ENCODE measurements around the gene LBR.

LBR gene

GRCh38 chr1:225462714-225463574 lies 35.1 kb upstream of the LBR start:
- DNase-seq, result no peak

GRCh38 chr1:225462429-225462713 lies 34.5 kb upstream of the LBR start:
- DNase-seq, result no peak

GRCh38 chr1:225461533-225462428 lies 33.9 kb upstream of the LBR start:
- no peak for DNase-seq

GRCh38 chr1:225460737-225461532 lies 33.1 kb upstream of the LBR start:
- DNase-seq, result peak; percentile 72

GRCh38 chr1:225460021-225460736 lies 32.3 kb upstream of the LBR start:
- no peak for DNase-seq

GRCh38 chr1:225458222-225458631 lies 30.4 kb upstream of the LBR start:
- no peak for DNase-seq

DNA sequence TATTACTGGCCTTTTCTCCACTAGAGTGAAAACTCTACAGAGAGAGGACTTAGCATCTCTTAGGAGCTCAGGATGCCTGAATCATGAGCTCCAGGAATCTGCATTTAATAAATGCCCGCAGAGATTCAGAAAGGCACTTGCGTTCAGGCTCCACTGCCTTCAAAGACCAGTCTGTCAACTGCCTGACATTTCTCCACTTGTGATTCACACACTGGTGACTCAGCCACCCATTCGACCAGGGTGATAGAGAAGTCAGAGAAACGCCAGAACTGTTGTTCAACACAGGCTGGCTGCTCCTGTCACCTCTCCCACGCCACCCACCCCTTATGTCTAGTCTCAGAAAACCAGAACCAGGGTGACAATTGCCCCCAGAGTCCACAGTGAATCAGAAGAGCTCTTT lies 26.9 kb upstream of the LBR start:
- DNase-seq, result peak; percentile 61

DNA sequence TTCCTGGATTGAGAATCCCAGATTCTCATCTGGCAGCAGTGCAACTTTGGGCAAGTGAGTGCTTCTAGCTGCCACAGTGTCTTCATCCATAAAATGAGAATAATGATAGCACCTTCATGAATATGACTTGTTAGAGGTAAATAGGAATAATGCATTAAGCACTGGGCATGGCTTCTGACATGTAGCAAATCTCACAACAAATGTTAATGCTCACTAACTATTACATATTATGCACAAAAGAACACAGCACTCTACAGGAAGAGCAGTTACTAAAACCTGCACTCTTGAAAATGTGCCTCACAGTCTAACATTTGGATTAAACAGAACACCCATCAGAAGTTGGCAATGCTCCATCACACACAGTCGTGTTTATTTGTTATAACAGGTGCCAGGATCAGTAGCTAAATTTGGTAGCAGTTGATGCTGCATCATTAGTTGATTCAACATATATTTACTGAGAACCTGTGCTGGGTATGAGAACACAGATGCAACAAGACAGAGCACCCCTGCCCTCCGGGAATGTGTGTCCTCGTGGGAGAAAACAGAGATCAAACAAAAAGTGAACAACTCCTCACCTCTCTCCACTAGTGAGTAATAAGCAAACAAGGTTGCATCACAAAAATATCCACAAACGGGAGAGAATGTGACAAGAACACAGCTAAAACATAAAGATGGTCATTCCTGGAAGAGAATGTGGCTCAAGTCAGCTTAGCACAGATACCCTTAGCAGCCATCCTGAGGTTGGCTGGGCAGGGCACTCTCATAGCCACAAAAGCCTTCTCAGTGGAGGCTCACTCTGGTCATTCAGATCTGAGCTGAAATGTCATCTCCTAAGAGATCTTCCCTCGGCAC lies 26.2 kb upstream of the LBR start:
- DNase-seq, result no peak

DNA sequence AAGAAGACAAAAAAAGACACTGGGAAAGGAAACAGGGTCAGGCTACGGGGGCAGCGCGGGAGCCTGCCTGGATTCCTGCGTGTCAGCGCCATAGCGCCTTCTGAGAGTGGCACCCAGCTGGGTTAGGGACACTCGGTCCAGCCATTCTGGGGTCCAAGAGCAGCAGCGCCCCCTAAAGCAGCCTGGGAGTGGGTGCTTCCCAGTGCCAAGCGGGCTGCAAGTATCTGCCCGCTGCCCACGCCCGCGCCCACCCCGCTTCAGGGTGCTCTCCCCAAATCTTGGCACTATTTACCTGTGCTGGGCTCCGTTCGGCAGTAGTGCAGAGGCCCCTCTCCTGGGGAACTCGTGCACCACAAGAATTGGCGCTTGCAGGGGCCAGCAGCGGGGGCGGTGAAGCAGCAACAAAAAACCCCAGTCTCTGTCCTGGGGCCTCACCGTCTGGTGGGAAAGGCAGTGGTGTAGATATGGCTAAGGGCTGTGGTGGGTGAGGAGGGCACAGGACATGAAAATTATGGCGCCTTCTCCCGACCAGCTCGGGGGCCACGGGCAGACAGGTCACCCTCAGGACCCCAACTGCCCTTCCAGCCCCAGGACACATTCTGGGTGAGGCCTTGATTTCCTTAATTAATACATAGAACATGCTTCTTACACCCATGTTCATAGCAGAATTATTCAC lies 24.1 kb upstream of the LBR start:
- DNase-seq, result no peak

- no peak for DNase-seq
These were observed 23.5 kb upstream of the LBR start for GRCh38 chr1:225451340-225451739.

GRCh38 chr1:225450491-225451191 lies 22.8 kb upstream of the LBR start:
- DNase-seq, result peak; percentile 37

DNA sequence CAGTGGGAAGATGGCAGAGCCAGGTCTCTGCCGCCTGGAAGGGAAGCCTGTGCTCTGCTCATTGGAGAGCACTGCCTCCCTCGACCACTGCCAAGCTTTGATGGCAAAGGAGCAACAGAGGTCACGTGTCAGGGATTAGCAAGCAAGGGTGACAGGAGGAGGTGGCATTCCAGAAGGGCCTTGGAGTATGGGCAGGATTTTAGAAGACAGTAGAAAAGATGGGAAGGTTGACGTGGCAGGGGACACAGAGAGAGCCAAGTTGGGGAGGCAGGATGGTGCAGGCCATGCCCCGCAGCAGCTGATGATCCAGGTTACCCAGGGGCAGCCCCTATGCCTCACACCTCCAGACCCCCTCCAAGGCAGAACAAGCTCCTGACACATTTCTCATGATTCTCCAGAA lies 21.9 kb upstream of the LBR start:
- no peak for DNase-seq

- no peak for DNase-seq
These were observed 21.4 kb upstream of the LBR start for GRCh38 chr1:225449261-225449660.

DNA sequence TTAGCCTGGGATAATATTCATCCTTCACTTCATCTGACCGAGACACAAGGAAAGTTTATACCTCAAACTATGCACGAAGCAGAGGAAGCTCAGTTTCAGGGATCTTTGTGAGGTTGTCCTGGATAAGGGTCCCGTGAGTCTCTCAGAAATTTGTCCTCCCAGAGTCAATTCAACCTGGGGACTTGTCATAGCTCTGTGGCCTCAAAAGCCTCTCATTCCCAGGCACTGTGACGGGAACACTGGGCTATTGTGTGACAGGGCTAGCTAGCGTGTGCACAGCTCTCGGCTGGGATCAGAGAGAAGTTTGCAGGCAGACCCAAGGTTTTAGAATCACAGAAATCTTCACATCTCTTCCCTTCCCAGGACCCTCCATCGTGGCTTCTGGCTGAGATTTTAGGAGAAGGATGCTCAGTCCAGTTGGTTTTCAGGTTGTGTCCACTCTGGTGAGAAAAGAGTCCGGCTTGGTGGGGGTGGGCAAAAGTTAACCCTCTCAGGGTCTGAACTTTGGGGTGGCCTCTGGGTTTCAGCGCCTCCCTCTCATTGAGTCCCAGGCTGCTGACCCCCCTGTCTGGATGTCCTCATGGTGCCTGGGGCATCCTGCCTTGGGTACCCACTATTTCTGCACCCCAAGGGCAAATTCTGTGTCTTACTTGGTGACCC lies 20.4 kb upstream of the LBR start:
- no peak for DNase-seq

DNA sequence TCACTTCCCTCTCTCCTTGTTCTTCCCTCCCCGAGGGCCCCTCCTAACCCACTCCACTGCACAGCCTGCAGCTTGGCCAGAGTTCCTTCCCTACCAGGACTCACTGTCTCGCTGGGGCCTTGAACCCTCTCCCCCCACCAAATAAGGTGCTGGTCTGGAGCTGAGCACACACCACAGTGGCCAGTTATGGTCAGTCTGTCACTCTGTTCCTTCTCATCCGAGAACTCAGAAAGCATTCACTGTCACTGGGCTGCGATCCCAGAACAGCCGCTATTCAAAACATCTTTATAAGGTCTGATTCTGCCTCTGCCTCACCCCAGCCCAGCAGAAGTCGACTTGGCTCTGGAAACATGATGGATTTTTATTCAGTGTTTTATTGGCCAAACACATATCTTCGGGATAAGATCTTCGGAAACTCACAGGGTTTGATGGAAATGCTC lies 19.8 kb upstream of the LBR start:
- DNase-seq, result no peak

GRCh38 chr1:225446981-225447615 lies 19.3 kb upstream of the LBR start:
- no peak for DNase-seq

GRCh38 chr1:225446595-225446960 lies 18.7 kb upstream of the LBR start:
- DNase-seq, result no peak

DNA sequence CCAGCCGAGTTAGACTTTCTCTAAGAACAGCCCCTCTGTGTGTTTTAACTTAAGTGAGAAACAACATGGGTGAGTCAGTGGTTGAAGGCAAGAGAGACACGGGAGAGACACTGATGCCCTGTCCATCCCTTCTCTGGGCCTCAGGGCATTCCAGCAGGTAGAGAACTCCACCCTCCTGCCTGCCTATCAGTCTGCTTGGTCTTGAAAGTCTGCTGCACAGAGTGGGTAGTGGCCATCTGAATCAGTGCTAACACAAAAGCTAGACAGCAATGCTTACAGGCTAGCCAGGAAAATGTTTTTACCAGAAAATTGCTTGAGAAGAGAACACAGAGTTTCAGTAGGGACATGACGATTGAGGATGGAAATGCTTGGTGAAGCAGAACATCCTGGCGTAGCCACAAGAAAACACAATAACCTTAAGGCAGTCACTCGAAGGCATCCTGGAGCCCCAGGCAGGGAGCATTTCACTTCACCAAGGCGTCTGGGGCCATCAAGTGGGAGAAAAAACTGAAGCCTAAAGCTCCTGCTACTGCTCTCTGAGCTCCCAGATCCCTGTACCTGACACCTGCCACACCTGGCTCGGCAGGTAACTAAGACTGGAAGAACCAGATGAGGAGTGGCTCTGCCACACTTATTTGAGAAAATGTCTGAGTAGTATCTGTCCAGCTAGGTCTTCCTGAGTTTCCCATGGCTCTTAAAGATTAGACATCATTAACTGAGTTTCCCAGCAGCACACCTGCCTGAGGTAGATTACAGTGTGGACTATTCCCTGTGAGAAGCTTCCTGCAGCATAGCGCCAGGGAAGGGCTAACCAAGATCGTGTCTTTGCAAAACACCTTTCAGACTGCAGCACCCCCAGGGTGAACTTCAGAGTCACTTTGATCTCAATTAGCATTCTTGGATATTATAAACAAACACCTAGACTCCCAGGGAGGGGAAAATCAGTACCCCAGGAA lies 18.1 kb upstream of the LBR start:
- DNase-seq, result peak; percentile 34
